Fibroblast of skin of right biceps (primary cell): Measurements from ENCODE around the gene CIAO3.

Experiments
- DNase-seq: peaks from one replicate; pipeline ENCODE4 v3.0.0-alpha.2; 2013

CIAO3 gene

DNA sequence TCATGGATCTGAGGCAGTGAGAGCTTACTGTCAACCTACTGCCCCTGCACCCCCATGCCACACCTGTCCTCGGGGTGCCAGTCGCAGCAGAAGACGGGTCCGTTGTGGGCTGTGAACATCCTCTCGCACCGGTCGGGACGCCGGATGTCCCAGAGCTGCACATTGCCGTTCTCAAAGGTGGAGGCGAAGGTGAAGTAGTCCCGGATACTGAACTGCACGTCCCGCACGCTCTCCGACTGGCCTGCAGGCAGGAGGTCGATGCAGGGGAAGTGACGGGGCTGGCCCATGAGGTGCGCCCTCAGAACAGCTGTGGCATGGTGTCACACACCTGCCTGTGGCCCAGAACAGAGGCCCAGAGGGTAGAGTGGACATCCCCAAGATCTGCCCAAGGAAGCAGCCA is 53.3 kb downstream of the CIAO3 start:
- DNase-seq: no peak

DNA sequence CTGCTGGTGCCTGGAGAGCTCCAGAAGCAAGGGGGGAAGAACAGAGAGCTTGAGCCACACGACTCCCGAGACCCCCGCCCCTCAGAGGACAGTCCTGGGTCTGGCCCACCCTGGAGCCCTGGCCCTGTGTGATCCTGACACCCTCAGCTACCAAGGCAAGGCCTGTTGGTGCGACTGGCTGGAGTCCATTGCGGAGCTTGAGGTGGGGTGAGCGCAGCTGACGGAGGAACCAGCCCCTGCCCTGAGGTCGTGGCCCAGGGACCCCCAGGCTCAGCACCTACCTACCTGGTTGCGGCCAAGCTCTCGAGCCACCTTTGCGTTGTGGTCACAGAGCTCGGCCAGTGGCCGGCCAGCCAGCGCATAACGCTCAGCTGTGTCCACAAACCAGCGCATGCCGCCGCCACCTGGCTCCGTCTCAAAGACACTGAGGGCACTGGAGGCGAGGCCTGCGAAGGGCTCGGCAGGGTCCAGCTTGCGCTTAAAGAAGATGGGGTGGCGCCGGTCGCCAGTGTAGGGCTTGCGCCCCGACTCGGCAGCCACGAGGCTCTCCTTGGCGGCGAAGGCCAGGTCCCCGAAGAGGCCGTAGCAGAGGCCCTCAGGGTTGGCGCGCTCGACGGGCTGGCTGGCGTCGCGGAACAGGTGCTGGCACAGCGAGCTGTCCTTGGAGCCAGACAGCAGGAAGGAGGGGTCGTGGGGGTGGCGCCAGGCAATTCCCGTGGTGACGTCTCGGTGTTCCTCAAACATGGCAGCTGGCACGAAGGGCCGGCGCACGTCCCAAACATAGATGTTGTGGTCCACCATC is 54.1 kb downstream of the CIAO3 start:
- DNase-seq: no peak

DNA sequence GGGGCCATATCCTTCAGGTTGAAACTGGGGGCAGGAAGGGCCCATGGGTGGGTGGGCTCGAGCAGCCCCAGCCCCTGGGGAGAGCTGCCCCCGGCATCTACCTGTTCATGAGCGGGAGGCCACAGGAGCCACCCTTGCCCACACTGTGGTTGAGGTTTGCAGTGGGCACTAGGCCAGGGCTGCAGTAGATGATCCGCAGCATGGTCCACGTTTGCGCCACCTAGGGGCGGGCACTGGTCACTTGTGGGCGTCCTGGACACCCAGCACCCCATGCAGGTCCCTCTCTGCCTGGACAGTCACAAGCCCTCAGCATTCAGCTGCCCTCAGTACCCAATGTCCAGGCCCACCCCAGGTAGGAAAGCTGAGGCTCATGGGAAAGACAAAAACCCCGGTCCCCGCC is 54.8 kb downstream of the CIAO3 start:
- DNase-seq: peak; percentile 39

DNA sequence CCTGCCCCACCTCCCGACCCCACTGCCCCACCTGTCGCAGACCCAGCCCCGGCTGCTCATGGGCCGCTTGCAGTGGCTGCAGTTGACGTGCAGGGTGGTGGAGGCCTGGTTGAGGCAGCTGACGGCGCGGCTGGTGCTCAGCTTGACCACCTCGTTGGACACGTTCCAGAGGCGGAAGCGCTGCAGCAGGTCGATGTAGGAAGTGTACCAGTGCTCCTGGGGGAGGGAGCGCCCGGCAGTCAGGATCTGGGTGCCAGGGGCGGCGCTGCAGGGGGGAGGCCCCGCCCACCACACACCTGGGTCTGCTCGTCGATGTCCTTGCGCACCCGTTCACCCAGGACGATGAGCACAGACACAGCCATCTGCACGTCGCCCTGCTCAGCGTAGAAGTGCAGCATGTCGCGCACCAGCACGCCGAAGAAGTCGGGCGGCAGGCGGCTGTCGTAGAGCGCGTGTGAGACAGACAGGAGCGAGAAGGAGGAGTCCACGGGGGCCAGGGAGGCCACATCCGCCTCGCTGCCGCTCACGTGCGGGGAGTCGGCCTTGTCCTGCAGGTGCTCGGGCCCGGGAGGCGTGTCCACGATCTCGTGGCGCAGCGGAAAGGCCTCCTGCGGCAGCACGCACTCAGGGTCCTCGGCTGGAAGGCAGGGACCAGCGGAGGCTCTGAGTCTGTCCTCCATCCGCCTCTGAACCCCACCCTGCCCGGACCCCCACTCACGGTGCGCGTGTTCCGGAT is 55.7 kb downstream of the CIAO3 start:
- no peak for DNase-seq

DNA sequence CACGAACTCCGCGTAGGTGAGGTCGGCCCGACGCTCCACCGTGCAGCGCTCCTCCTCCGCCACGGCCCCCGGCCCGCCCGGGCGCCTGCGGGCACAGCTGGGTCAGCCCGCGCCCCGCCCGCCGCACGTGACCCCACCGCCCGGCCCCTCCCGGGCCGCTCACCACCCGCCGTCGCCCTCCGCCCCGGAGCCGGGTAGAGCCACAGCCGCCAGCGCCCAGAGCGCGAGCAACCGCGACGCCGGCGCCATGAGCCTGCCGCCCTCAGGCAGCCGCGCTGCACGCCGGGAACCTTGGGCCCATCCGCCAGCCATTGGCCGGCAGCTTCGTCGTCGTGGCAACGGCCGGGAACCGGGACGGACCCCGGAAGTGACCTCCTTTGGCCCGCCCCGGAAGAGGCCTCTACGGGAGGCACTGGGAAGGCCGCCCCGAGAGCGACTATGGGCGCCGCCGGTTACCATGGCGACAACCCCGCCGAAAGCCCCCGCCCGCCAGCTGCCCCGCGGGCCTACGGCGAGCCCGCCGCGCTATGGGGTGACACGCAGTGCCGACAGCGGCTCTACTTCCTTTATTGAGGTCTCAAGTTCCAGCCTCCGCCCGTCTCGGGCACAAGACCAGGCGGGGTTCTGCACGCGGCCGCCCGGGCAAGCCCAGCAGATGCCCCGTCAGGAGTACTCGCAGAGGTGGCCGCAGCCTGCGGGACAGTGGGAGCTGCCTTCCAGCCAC is 56.6 kb downstream of the CIAO3 start, which contains the start of gene JMJD8:
Gene JMJD8, minus strand, starts transcription at position 264 of the 724 bp plus-strand sequence. Its CDS starts 15 bp downstream, at position 249.
- peak; percentile 95 for DNase-seq

DNA sequence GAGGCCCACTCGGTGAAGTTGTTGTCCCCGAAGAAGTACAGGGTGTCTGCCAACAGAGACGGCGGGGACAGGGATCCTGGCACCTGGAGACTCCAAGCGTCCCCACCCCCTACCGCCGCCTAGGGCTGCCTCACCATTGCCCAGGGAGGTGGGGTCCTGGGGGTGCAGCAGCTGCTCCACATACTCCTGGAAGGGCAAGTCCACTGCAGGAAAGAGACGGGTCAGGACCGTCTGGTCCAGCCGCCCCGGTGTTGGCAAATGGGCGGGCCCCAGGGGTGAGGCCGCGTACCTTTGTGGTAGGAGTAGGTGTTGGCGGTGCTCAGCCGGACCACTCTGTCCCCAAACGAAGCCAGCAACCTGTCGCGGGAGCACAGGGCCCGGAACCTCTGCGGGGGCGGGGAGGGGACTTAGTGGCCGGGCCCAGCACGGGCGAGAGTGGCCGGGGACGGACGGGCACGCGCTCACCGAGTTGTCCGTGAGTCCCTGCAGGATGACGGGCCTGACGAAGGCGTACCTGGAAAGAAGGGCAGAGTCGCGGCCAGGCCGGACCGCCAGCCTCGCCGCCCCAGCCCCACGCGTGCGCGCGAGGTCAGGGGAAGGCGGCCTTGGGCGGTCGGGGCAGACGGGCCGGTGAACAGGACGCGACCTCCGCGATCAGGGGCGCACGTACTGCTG is 57.3 kb downstream of the CIAO3 start:
- DNase-seq: no peak

DNA sequence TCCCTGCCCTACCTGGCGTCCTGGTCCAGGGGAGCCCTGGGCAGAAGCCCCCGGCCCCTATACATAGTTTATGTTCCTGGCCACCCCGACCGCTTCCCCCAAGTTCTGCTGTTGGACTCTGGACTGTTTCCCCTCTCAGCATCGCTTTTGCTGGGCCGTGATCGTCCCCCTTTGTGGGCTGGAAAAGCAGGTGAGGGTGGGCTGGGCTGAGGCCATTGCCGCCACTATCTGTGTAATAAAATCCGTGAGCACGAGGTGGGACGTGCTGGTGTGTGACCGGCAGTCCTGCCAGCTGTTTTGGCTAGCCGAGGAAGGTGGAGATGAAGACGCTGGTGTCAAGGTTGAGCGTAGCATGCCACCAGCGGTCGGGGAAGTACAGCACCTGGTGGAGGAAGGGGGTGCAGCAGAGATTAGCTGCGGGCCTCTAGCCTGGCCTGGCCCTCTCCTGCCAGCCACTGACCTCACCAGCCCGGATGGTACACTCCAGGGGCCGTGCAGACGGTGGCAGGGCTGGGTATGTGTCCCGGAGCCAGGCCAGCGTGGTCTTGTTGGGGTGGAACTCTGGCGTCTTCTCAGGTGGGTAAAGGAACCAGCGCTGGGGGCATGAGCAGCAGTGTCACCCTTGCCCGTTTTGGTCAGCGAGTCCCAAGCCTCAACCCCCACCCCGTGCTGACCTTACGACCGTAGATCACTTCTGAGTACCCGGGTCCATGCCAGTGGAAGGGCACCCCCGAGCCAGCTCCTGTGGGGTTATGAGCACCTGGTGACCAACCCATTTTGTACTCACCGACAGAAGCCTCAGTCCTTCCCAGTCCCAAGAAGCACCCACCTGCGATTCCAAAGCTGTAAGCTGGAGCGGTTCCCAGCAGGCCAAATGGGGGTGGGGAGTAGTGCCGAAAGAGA is 58.1 kb downstream of the CIAO3 start:
- no peak for DNase-seq

DNA sequence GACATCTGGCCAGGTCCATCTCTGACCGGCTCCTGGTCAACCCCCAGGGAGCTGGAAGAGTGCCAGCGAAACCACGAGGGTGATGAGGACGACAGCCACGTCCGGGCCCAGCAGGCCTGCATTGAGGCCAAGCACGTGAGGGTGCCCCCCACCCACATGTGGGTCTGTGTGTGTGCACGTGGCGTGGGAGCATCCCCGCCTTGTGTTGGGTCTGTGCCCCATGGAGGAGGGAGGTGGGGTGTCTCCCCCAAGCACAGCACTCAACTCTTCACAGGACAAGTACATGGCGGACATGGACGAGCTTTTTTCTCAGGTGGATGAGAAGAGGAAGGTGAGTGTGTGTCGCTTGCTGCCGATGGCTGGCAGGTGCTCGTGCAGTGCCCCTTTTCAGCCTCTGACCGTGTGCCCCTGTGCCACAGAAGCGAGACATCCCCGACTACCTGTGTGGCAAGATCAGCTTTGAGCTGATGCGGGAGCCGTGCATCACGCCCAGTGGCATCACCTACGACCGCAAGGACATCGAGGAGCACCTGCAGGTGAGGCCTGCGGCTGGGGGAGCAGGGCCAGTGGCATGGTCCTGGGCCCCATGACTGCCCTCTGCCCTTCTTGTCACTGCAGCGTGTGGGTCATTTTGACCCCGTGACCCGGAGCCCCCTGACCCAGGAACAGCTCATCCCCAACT is 58.9 kb downstream of the CIAO3 start:
- no peak for DNase-seq

DNA sequence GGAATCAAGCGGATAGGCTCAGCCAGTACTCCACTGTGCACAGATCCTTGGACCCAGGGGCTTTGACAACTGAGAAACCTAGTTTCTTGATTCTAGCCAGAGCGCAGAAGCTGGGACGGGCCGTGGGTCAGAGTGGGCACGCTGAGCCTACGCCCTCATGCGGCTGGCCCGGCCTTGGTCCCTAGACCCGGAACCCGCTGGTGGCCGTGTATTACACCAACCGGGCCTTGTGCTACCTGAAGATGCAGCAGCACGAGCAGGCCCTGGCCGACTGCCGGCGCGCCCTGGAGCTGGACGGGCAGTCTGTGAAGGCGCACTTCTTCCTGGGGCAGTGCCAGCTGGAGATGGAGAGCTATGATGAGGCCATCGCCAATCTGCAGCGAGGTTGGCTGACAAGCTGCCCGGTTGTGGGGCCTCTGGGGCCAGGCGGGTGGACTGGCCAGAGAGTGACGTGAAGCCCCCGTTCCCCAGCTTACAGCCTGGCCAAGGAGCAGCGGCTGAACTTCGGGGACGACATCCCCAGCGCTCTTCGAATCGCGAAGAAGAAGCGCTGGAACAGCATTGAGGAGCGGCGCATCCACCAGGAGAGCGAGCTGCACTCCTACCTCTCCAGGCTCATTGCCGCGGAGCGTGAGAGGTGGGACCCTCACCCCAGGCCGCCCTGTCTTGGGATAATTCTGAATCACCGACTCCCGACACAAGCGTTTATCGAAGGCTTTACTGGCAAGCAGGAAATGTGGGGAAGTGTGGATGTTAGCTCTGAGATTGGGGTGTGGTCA is 59.6 kb downstream of the CIAO3 start:
- peak; percentile 30 for DNase-seq

DNA sequence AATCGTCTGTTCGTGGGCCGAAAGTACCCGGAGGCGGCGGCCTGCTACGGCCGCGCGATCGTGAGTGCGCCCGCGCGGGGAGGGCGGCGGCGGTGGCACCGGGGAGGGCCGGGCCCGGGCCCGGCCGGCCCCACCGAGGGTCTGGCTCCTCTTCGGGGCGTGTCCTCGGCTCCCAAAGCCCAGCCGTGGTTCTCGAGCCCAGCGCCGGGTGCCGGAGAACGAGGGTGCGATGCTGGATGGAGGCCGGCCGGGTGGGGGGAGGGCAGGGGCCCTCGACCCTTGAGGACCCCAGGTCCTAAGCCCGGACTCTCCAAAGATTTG is 60.2 kb downstream of the CIAO3 start:
- DNase-seq: no peak

DNA sequence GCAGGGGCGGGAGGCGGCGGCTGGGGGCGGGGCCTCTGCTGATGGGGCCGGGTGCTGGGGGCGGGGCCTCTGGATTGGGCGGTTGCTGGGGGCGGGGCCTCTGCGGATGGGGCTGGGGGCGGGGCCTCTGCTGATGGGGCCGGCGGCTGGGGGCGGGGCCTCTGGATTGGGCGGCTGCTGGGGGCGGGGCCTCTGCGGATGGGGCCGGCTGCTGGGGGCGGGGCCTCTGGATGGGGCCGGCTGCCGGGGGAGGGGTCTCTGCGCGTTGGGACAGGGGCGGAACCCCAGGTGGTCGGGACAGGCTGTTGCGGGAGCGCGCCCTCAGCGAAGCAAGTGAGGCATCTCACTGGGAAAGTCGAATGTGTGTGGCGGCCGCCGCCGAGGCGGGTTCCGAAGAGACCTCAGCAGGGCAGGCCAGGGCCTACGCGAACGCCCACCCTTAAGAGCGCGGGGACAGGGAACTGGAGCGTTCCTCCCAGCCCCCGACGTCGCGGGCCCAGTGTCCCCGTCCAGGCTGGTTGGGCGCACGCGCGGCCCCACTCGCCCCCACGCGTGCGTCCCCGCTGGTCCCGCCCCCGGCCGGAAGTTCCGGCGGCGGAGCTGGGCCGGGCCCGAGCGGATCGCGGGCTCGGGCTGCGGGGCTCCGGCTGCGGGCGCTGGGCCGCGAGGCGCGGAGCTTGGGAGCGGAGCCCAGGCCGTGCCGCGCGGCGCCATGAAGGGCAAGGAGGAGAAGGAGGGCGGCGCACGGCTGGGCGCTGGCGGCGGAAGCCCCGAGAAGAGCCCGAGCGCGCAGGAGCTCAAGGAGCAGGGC is 60.8 kb downstream of the CIAO3 start, which contains the start of gene STUB1:
Gene STUB1, plus strand, starts transcription at position 597 of the 811 bp plus-strand sequence. Its CDS starts 116 bp downstream, at position 713.
- peak; percentile 85 for DNase-seq
